Retina (tissue), 1 donor: ENCODE data around the gene PTPN11.
A peak's percentile ranks its signal among the peaks of the same experiment; 100 is the strongest.
"Not testable (repeated sequence)": the region's sequence is repeated elsewhere in the genome, so short reads cannot be mapped to it uniquely, and the experiment has no call there.

Source experiments
- DNase-seq: peaks from one replicate; pipeline ENCODE4 v3.0.0-alpha.2; 2016

PTPN11 gene

GRCh38 chr12:112409906-112410244 lies 8.9 kb upstream of the PTPN11 start:
- DNase-seq, result no peak

- no peak for DNase-seq
These were observed 4.7 kb upstream of the PTPN11 start for GRCh38 chr12:112413855-112414625.

- DNase-seq, result not testable (repeated sequence)
These were observed 3.3 kb upstream of the PTPN11 start for GRCh38 chr12:112415457-112415856.

- no peak for DNase-seq
These were observed 507 bp upstream of the PTPN11 start for GRCh38 chr12:112418273-112418607.

DNA sequence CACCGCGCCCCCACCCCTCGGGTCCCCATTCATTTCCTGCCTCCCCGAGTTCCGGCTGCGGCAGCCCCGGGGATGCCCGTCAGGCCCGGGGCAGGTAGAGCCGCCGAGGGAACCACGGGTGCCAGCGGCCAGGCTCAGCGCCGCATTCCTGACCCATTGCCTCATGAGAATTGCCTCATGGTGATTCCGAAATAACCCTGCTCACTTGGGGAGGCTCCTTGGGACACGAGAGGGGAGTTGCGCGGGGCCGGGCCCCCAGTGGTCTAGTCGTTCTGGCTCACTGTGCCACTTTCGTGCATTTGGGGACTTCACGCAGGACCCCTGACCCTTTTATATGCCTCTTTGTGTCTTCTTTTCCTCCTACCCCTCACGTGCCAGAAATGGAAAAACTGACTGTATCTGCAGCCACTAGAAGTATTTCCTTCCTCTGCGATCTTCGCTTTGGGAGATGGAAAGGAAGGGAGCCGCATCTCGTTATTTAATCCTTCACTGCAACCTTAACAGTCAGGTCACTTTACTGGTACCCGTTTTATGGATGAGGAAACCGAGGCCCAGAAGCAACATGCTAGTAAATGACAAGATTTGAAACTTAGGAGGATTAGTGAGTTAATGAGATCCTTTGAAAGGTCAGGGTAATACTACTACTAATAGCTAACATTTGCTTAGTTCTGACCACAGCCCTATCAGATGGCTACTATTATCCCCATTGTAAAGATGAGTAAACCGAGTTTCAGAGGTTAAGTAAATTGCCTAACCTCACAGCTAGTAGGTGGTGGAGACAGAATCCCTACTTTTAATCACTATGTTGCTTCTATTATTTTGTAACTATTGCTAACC lies 768 bp downstream of the PTPN11 start:
- peak; percentile 53 for DNase-seq

DNA sequence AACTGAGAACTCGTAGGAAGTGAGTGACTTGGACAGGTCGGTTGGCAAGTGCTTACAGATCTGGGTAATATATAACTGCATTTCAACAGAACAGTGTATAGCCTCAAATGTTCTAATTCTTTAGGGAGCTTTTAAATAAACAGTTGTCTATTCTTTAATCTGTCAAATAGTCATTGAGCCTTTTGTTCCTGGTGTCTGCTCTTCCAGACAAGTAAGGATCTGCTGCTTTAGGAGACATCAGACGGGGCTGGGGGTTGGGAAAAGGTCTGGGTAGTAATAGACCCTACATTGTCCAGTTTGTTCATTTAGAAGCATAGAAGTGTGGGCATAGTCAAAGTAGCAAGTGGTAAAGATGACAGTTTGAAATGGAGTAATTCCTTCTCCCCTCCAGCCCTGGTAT lies 2.0 kb downstream of the PTPN11 start:
- DNase-seq, result no peak

- no peak for DNase-seq
These were observed 2.6 kb downstream of the PTPN11 start for GRCh38 chr12:112421363-112421762.

GRCh38 chr12:112422531-112422930 lies 3.8 kb downstream of the PTPN11 start:
- DNase-seq, result no peak

DNA sequence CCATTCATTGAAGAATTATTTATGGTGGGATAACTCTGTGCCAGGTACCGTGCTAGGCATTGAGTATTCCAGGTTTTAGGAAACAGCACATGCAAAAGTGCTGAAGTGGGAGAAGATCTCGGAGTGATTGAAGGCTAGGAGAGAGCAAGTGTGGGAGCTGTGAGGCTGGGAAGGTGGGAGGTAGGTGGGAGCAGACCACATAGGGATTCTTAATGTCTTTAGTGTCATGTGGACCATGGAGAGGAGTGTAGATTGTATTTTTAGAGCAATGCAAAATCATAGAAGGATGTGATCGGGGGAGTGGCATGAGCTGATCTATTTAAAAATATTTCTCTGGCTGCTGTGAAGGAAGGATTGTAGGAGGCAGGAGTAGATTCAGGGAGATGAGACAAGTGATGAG lies 5.4 kb downstream of the PTPN11 start:
- DNase-seq, result no peak

GRCh38 chr12:112425582-112426382 lies 7.0 kb downstream of the PTPN11 start:
- no peak for DNase-seq

DNA sequence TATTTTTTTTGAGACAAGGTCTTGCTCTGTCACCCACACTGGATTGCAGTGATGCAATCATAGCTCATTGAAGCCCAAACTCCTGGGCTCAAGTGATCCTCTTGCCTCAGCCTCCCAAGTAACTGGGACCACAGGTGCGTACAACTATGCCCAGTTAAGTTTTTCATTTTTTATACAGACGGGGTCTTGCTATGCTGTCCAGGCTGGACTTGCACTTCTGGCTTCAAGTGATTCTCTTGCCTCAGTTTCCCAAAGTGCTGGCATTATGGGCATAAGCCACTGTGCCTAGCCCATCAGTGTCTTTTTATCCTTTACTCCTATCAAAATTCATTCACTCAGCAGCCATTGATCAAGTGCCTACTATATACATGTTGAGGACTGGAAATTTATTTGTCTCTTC lies 9.0 kb downstream of the PTPN11 start:
- no peak for DNase-seq

DNA sequence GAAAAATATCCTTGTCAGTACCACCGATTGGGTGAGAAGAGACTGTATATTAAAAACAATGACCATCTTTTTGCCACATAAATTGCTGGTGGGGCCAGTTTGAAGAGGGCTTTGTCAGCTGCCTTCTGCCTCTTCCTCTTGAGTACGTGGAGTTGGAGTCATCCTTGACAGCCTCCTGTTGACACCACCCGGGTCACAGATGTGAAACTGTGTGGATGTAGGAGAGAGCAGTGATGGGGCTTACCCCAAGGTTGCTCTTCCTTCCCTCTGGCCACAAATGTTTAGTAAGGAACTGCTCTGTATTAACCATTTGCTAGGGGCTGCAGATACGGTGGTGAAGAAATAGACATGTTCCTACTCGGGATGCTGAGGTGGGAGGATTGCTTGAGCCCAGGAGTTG lies 12.2 kb downstream of the PTPN11 start:
- no peak for DNase-seq

DNA sequence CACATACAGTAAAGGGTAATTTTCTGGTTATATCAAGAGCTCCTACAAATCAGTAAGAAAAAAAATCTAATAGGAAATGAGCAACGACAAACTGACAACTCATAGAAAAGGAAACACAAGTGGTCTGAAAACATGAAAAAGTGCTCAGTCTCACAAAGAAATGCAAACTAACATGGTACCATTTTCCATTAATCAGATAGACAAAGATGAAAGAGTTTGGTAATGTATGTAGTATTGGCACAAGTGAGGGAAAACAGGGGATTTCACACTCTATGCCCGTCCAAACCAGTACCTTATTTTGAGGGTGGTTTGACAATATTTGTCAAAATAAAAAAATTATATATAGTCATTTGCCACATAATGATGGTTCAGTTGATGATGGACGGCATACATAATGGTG lies 13.2 kb downstream of the PTPN11 start:
- no peak for DNase-seq

- DNase-seq, result no peak
These were observed 14.8 kb downstream of the PTPN11 start for GRCh38 chr12:112433551-112433950.

GRCh38 chr12:112438645-112439044 lies 19.9 kb downstream of the PTPN11 start:
- not testable (repeated sequence) for DNase-seq

DNA sequence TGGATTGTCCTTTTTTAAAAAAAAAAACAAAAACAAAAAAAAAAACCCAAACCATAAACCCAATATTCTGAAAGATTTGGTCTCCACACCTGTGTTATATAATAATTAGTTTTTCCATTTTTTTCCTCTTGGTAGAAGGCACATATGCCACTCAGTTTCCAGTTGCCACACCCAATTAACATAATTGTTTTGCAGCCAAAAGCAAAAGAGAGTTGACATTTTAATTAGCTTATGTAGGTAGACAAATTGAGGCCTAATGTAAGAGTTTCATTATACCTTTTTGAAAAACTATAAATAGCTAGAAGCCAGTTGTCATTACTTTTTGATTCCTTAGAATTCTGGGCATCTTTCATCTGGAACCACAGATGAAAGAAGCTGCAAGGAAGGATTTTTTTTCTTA lies 21.0 kb downstream of the PTPN11 start:
- peak; percentile 34 for DNase-seq

GRCh38 chr12:112440653-112441052 lies 21.9 kb downstream of the PTPN11 start:
- not testable (repeated sequence) for DNase-seq

DNA sequence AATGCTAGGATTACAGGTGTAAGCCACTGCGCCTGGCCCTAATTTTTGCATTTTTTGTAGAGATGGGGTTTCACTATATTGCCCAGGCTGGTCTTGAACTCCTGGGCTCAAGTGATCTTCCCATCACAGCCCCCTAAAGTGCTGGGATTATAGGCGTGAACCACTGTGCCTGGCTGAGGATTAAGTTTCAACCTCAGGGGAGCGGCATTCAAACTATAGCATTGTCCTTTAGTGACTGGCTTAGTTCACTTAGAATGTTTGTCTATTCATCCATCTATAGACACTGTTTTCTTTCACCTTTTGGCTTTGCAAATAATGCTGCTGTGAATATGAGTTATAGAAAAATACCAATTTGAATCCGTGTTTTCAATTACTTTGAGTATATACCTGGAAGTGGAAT lies 25.2 kb downstream of the PTPN11 start:
- no peak for DNase-seq

DNA sequence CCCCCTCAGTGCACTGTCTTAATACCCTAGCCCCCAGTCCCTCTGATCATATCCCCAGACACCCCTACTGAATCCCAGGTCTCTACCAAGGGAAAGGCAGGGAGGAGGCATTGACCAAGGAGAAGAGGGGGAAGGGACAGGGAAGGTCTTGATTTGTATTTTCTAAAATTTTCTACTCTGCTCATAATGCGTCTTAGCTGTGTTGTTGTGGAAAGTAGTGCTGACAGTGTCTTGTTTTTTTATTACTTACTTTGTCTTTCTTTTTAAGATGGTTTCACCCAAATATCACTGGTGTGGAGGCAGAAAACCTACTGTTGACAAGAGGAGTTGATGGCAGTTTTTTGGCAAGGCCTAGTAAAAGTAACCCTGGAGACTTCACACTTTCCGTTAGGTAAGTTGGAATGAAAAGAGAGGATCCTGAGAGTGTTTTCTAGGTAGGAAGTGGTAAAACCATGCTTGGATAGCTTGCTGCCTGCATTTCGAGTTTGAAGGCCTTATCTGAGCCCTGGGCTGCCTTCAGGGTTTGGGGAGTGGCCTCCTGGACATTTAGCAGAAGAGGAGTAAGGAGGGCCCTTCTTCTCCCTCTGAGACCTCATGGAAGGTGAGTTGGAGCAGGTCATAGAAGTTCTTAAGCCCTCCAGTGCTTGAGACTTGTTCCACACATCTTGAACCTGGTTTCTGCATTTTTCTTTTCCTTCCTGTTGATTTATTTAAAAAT lies 27.4 kb downstream of the PTPN11 start:
- no peak for DNase-seq

DNA sequence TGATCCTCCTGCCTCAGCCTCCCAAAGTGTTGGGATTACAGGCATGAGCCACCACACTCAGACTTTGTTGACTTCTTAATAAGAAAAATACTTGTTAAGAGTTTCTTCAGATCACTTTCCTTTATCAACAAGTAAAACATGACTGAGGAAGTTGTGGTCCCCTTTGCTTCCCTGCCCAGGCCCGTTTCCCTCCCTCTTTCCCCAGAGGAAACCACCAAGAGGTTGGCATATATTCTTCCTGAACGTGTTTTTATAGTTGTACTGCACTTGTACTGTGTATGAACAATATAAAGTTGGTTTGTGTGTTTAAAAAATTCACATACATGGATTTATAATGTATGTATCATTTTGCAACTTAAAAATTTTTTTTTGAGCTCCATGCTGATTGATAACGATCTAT lies 28.4 kb downstream of the PTPN11 start:
- no peak for DNase-seq

DNA sequence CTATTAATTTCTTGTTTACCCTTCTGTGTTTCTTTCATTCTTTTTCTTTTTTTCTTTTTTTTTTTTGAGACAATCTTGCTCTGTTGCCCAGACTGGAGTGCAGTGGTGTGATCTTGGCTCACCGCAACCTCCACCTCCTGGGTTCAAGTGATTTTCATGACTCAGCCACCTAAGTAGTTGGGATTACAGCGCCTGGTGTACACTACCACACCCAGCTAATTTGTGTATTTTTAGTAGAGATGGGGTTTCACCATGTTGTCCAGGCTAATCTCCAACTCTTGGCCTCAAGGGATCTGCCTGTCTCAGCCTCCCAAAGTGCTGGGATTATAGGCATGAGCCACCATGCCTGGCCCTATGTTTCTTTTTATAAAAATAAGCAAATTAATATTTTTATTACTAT lies 29.4 kb downstream of the PTPN11 start:
- not testable (repeated sequence) for DNase-seq

- DNase-seq, result no peak
These were observed 32.0 kb downstream of the PTPN11 start for GRCh38 chr12:112450725-112451124.

DNA sequence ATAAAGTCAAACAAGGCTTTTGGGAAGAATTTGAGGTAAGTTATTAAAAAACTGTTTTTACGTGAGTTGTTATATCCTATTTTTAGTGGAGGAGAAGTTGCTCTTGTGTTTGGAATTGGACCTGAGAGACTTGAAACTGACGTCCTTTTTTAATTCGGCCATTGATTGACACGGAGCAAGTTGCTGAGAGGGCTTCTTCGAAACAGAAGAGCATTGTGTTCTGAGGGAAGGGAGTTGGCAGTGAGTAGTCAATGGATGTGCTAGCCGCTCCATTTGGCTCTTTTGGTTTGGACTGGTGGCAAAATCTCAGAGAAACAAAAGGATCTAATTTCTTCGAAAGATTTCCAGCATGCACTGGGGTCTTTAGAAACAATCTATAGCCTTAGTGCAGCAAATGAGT lies 37.3 kb downstream of the PTPN11 start:
- no peak for DNase-seq
